ENCODE measurements around the gene TSC22D1. TPM values are rescaled to one million over a fixed set of nuclear protein-coding genes. Genes with fewer than 3 reads are reported as not detected.
"Not testable (repeated sequence)": the region's sequence is repeated elsewhere in the genome, so short reads cannot be mapped to it uniquely, and the experiment has no call there.

The TSC22D1 gene
- total RNA-seq, 1 experiment from 2014 or later = 20.1 TPM

- not testable (repeated sequence) for H3K36me3 ChIP-seq (ENCODE audit: insufficient read depth, low read length); H3K27me3 ChIP-seq (ENCODE audit: low read length); H3K27ac ChIP-seq (ENCODE audit: low read length); H3K4me3 ChIP-seq (ENCODE audit: low read length); H3K9me3 ChIP-seq (ENCODE audit: low read length); H3K9ac ChIP-seq (ENCODE audit: low read length); DNase-seq; H3K4me1 ChIP-seq (ENCODE audit: low read length); H4K20me1 ChIP-seq (ENCODE audit: insufficient read depth, low read depth, low read length); H3K79me2 ChIP-seq (ENCODE audit: low read length); H2AFZ ChIP-seq (ENCODE audit: low read length); H3K4me2 ChIP-seq (ENCODE audit: low read depth, low read length, poor library complexity, severe bottlenecking); H3K9me2 ChIP-seq (replicated peaks; ENCODE audit: insufficient read depth, low read length)
Observed at GRCh38 chr13:44509853-44510252, 66.3 kb downstream of the TSC22D1 start.

- H2AFZ ChIP-seq (ENCODE audit: low read length) = no peak overlapping the region
- H3K79me2 ChIP-seq (ENCODE audit: low read length) = no peaks in the 10 kb centered on the region
- no peak for DNase-seq
Observed at GRCh38 chr13:44508562-44509077, 67.5 kb downstream of the TSC22D1 start.

GRCh38 chr13:44507639-44508038, 68.5 kb downstream of the TSC22D1 start:
- H3K9me2 ChIP-seq (replicated peaks; ENCODE audit: insufficient read depth, low read length) = no peaks in the 10 kb centered on the region
- no peak overlapping the region for H3K9ac ChIP-seq (ENCODE audit: low read length)
- no peaks in the 10 kb centered on the region for H3K4me1 ChIP-seq (ENCODE audit: low read length)
- no peaks in the 10 kb centered on the region for H4K20me1 ChIP-seq (ENCODE audit: insufficient read depth, low read depth, low read length)
- H3K27ac ChIP-seq (ENCODE audit: low read length) = no peak overlapping the region
- no peaks in the 10 kb centered on the region for H3K9me3 ChIP-seq (ENCODE audit: low read length)
- no peaks in the 10 kb centered on the region for H3K79me2 ChIP-seq (ENCODE audit: low read length)
- H3K4me2 ChIP-seq (ENCODE audit: low read depth, low read length, poor library complexity, severe bottlenecking) = no peak overlapping the region
- H3K36me3 ChIP-seq (ENCODE audit: insufficient read depth, low read length) = no peaks in the 10 kb centered on the region
- no peak overlapping the region for H3K4me3 ChIP-seq (ENCODE audit: low read length)
- no peaks in the 10 kb centered on the region for H3K27me3 ChIP-seq (ENCODE audit: low read length)
- no peak overlapping the region for H2AFZ ChIP-seq (ENCODE audit: low read length)
- DNase-seq = no peak

More at GRCh38 chr13:44508562-44509077, 67.5 kb downstream of the TSC22D1 start:
- H3K9me3 ChIP-seq (ENCODE audit: low read length) = no peaks in the 10 kb centered on the region
- no peak overlapping the region for H3K4me2 ChIP-seq (ENCODE audit: low read depth, low read length, poor library complexity, severe bottlenecking)
- no peaks in the 10 kb centered on the region for H3K4me1 ChIP-seq (ENCODE audit: low read length)
- H3K9me2 ChIP-seq (replicated peaks; ENCODE audit: insufficient read depth, low read length) = no peaks in the 10 kb centered on the region
- no peak overlapping the region for H3K27ac ChIP-seq (ENCODE audit: low read length)
- H4K20me1 ChIP-seq (ENCODE audit: insufficient read depth, low read depth, low read length) = no peaks in the 10 kb centered on the region
- H3K27me3 ChIP-seq (ENCODE audit: low read length) = no peaks in the 10 kb centered on the region
- H3K4me3 ChIP-seq (ENCODE audit: low read length) = no peak overlapping the region
- H3K9ac ChIP-seq (ENCODE audit: low read length) = no peak overlapping the region
- no peaks in the 10 kb centered on the region for H3K36me3 ChIP-seq (ENCODE audit: insufficient read depth, low read length)

- no peaks in the 10 kb centered on the region for H3K27me3 ChIP-seq (ENCODE audit: low read length)
- H3K79me2 ChIP-seq (ENCODE audit: low read length) = no peaks in the 10 kb centered on the region
- no peaks in the 10 kb centered on the region for H3K4me1 ChIP-seq (ENCODE audit: low read length)
- H3K4me3 ChIP-seq (ENCODE audit: low read length) = no peak overlapping the region
- no peaks in the 10 kb centered on the region for H3K36me3 ChIP-seq (ENCODE audit: insufficient read depth, low read length)
- H3K9me2 ChIP-seq (replicated peaks; ENCODE audit: insufficient read depth, low read length) = no peaks in the 10 kb centered on the region
- no peak overlapping the region for H2AFZ ChIP-seq (ENCODE audit: low read length)
- H3K4me2 ChIP-seq (ENCODE audit: low read depth, low read length, poor library complexity, severe bottlenecking) = no peak overlapping the region
- H3K9me3 ChIP-seq (ENCODE audit: low read length) = no peaks in the 10 kb centered on the region
- no peak overlapping the region for H3K9ac ChIP-seq (ENCODE audit: low read length)
- no peak overlapping the region for H3K27ac ChIP-seq (ENCODE audit: low read length)
- H4K20me1 ChIP-seq (ENCODE audit: insufficient read depth, low read depth, low read length) = no peaks in the 10 kb centered on the region
- no peak for DNase-seq
Observed at GRCh38 chr13:44506719-44507118, 69.4 kb downstream of the TSC22D1 start.

GRCh38 chr13:44506251-44506650, 69.9 kb downstream of the TSC22D1 start:
- Histone ChIP-seq H3K9ac (ENCODE audit: low read length) (no peak overlapping the region), H3K27ac (ENCODE audit: low read length) (no peak overlapping the region), H3K4me3 (ENCODE audit: low read length) (no peak overlapping the region), H3K9me2 (replicated peaks; ENCODE audit: insufficient read depth, low read length) (no peaks in the 10 kb centered on the region), H3K79me2 (ENCODE audit: low read length) (no peaks in the 10 kb centered on the region), H3K9me3 (ENCODE audit: low read length) (no peaks in the 10 kb centered on the region), H4K20me1 (ENCODE audit: insufficient read depth, low read depth, low read length) (no peaks in the 10 kb centered on the region), H2AFZ (ENCODE audit: low read length) (no peak overlapping the region), H3K27me3 (ENCODE audit: low read length) (no peaks in the 10 kb centered on the region), H3K36me3 (ENCODE audit: insufficient read depth, low read length) (no peaks in the 10 kb centered on the region), H3K4me2 (ENCODE audit: low read depth, low read length, poor library complexity, severe bottlenecking) (no peak overlapping the region), H3K4me1 (ENCODE audit: low read length) (no peaks in the 10 kb centered on the region)
- DNase-seq = no peak

- no peak overlapping the region for H2AFZ ChIP-seq (ENCODE audit: low read length)
- DNase-seq = no peak
- no peak overlapping the region for H3K27ac ChIP-seq (ENCODE audit: low read length)
- no peaks in the 10 kb centered on the region for H3K9me2 ChIP-seq (replicated peaks; ENCODE audit: insufficient read depth, low read length)
- no peak overlapping the region for H3K4me3 ChIP-seq (ENCODE audit: low read length)
- no peaks in the 10 kb centered on the region for H3K36me3 ChIP-seq (ENCODE audit: insufficient read depth, low read length)
- H3K79me2 ChIP-seq (ENCODE audit: low read length) = no peaks in the 10 kb centered on the region
- no peaks in the 10 kb centered on the region for H3K4me1 ChIP-seq (ENCODE audit: low read length)
- no peaks in the 10 kb centered on the region for H4K20me1 ChIP-seq (ENCODE audit: insufficient read depth, low read depth, low read length)
- no peaks in the 10 kb centered on the region for H3K9me3 ChIP-seq (ENCODE audit: low read length)
- no peaks in the 10 kb centered on the region for H3K27me3 ChIP-seq (ENCODE audit: low read length)
- no peak overlapping the region for H3K9ac ChIP-seq (ENCODE audit: low read length)
- H3K4me2 ChIP-seq (ENCODE audit: low read depth, low read length, poor library complexity, severe bottlenecking) = no peak overlapping the region
Observed at GRCh38 chr13:44504116-44504515, 72.0 kb downstream of the TSC22D1 start.

- Histone ChIP-seq H3K27ac (ENCODE audit: low read length) (no peak overlapping the region), H3K36me3 (ENCODE audit: insufficient read depth, low read length) (no peaks in the 10 kb centered on the region), H3K79me2 (ENCODE audit: low read length) (no peaks in the 10 kb centered on the region), H3K27me3 (ENCODE audit: low read length) (no peaks in the 10 kb centered on the region), H3K9me3 (ENCODE audit: low read length) (no peaks in the 10 kb centered on the region), H3K4me1 (ENCODE audit: low read length) (no peaks in the 10 kb centered on the region), H4K20me1 (ENCODE audit: insufficient read depth, low read depth, low read length) (no peaks in the 10 kb centered on the region), H2AFZ (ENCODE audit: low read length) (no peak overlapping the region), H3K4me2 (ENCODE audit: low read depth, low read length, poor library complexity, severe bottlenecking) (no peak overlapping the region), H3K9me2 (replicated peaks; ENCODE audit: insufficient read depth, low read length) (no peaks in the 10 kb centered on the region), H3K9ac (ENCODE audit: low read length) (no peak overlapping the region), H3K4me3 (ENCODE audit: low read length) (no peak overlapping the region)
- no peak for DNase-seq
Observed at GRCh38 chr13:44498969-44499368, 77.2 kb downstream of the TSC22D1 start.

GRCh38 chr13:44498502-44498901, 77.6 kb downstream of the TSC22D1 start:
- Histone ChIP-seq H3K36me3 (ENCODE audit: insufficient read depth, low read length) (no peaks in the 10 kb centered on the region), H3K27ac (ENCODE audit: low read length) (no peak overlapping the region), H3K9me3 (ENCODE audit: low read length) (no peaks in the 10 kb centered on the region), H4K20me1 (ENCODE audit: insufficient read depth, low read depth, low read length) (no peaks in the 10 kb centered on the region), H3K4me2 (ENCODE audit: low read depth, low read length, poor library complexity, severe bottlenecking) (no peak overlapping the region), H3K9me2 (replicated peaks; ENCODE audit: insufficient read depth, low read length) (no peaks in the 10 kb centered on the region), H3K4me1 (ENCODE audit: low read length) (no peaks in the 10 kb centered on the region), H3K9ac (ENCODE audit: low read length) (no peak overlapping the region), H3K79me2 (ENCODE audit: low read length) (no peaks in the 10 kb centered on the region), H2AFZ (ENCODE audit: low read length) (no peak overlapping the region), H3K4me3 (ENCODE audit: low read length) (no peak overlapping the region), H3K27me3 (ENCODE audit: low read length) (no peaks in the 10 kb centered on the region)
- DNase-seq = no peak

GRCh38 chr13:44497801-44498200, 78.3 kb downstream of the TSC22D1 start:
- H3K36me3 ChIP-seq (ENCODE audit: insufficient read depth, low read length) = no peaks in the 10 kb centered on the region
- H3K9ac ChIP-seq (ENCODE audit: low read length) = no peak overlapping the region
- H2AFZ ChIP-seq (ENCODE audit: low read length) = no peak overlapping the region
- H4K20me1 ChIP-seq (ENCODE audit: insufficient read depth, low read depth, low read length) = no peaks in the 10 kb centered on the region
- H3K27ac ChIP-seq (ENCODE audit: low read length) = no peak overlapping the region
- no peak overlapping the region for H3K4me2 ChIP-seq (ENCODE audit: low read depth, low read length, poor library complexity, severe bottlenecking)
- H3K4me1 ChIP-seq (ENCODE audit: low read length) = no peaks in the 10 kb centered on the region
- no peaks in the 10 kb centered on the region for H3K79me2 ChIP-seq (ENCODE audit: low read length)
- no peak for DNase-seq
- H3K4me3 ChIP-seq (ENCODE audit: low read length) = no peak overlapping the region
- H3K9me2 ChIP-seq (replicated peaks; ENCODE audit: insufficient read depth, low read length) = no peaks in the 10 kb centered on the region
- no peaks in the 10 kb centered on the region for H3K9me3 ChIP-seq (ENCODE audit: low read length)
- no peaks in the 10 kb centered on the region for H3K27me3 ChIP-seq (ENCODE audit: low read length)
